HG03521 (cell line): ENCODE measurements around the gene RNF180.

Experiments
- ATAC-seq: cut with Tn5 transposase; IDR thresholded peaks from one replicate; pipeline ENCODE4 v1.9.1; 2021; ENCODE audit warnings: mild to moderate bottlenecking, moderate library complexity; ENCODE audit not compliant: unreplicated experiment

Gene RNF180

GRCh38 chr5:64165500-64166200, at the start of gene RNF180:
Gene RNF180 (plus strand): TSS chr5:64165843. CDS start chr5:64200808, 34,965 bp downstream.
- ATAC-seq = no peak

GRCh38 chr5:64125521-64125920, 40.1 kb upstream of the RNF180 start:
- no peak for ATAC-seq

GRCh38 chr5:64126202-64126741, 39.4 kb upstream of the RNF180 start:
- ATAC-seq = no peak

GRCh38 chr5:64140018-64140417, 25.6 kb upstream of the RNF180 start:
- ATAC-seq = no peak

GRCh38 chr5:64144425-64145215, 21.0 kb upstream of the RNF180 start:
- no peak for ATAC-seq

- no peak for ATAC-seq
These were observed 20.3 kb upstream of the RNF180 start for GRCh38 chr5:64145216-64145895.

- ATAC-seq = no peak
These were observed 18.3 kb upstream of the RNF180 start for GRCh38 chr5:64147379-64147778.

GRCh38 chr5:64147849-64148441, 17.7 kb upstream of the RNF180 start:
- ATAC-seq = no peak

GRCh38 chr5:64149268-64149667, 16.4 kb upstream of the RNF180 start:
- no peak for ATAC-seq

GRCh38 chr5:64149857-64150521, 15.7 kb upstream of the RNF180 start:
- no peak for ATAC-seq

- ATAC-seq = no peak
These were observed 9.4 kb upstream of the RNF180 start for GRCh38 chr5:64156261-64156660.

- no peak for ATAC-seq
These were observed 6.8 kb upstream of the RNF180 start for GRCh38 chr5:64158827-64159226.

- no peak for ATAC-seq
These were observed 5.4 kb upstream of the RNF180 start for GRCh38 chr5:64160201-64160600.

GRCh38 chr5:64161420-64161819, 4.2 kb upstream of the RNF180 start:
- no peak for ATAC-seq

- ATAC-seq = no peak
These were observed 2.5 kb upstream of the RNF180 start for GRCh38 chr5:64163135-64163534.

- no peak for ATAC-seq
These were observed 1.9 kb upstream of the RNF180 start for GRCh38 chr5:64163746-64164145.

- ATAC-seq = no peak
These were observed 1.5 kb upstream of the RNF180 start for GRCh38 chr5:64164166-64164565.

GRCh38 chr5:64165160-64165499, 513 bp upstream of the RNF180 start:
- no peak for ATAC-seq

GRCh38 chr5:64166201-64166959, 737 bp downstream of the RNF180 start:
- no peak for ATAC-seq

GRCh38 chr5:64176301-64176700, 10.7 kb downstream of the RNF180 start:
- ATAC-seq = no peak
